GM15510 (cell line): ENCODE results near the gene CDK5.

Source experiments
- POLR2A ChIP-seq: IDR thresholded peaks from 3 replicates; pipeline ENCODE4 v1.6.1; 2011; ENCODE audit warnings: borderline replicate concordance; ENCODE audit not compliant: insufficient read length; ENCODE audit errors: extremely low read depth

Gene CDK5

GRCh38 chr7:151058781-151059366 is 1.2 kb upstream of the CDK5 start:
- TF ChIP-seq POLR2A, result no peak

- TF ChIP-seq POLR2A, result peak; percentile 67
Observed at GRCh38 chr7:151057989-151058780, 488 bp upstream of the CDK5 start.

- TF ChIP-seq POLR2A, result no peak
Observed at GRCh38 chr7:151056666-151057505, 811 bp downstream of the CDK5 start.

DNA sequence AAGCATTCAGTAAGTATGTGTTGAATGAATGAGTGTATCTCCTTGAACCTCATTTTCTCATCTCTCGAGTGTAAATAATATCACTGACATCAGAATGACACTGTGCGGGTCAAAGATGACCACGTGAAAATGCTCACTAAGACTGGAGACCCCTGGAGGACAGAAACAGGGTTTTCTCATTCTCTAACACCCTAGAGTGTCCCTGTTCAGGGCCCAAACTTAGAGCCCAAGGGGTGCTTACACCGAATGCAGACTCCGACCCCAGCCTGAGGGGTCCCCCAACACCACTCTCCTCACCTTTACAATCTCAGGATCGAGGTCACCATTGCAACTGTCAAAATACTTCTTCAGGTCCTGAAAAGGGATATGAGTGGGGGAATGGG is 1.4 kb downstream of the CDK5 start:
- TF ChIP-seq POLR2A, result no peak

GRCh38 chr7:151053751-151054150 is 3.9 kb downstream of the CDK5 start:
- TF ChIP-seq POLR2A, result no peak

GRCh38 chr7:151053096-151053495 is 4.6 kb downstream of the CDK5 start:
- TF ChIP-seq POLR2A, result no peak

- no peak for TF ChIP-seq POLR2A
Observed at GRCh38 chr7:151051108-151051507, 6.6 kb downstream of the CDK5 start.

GRCh38 chr7:151048911-151049463 is 8.7 kb downstream of the CDK5 start:
- no peak for TF ChIP-seq POLR2A

DNA sequence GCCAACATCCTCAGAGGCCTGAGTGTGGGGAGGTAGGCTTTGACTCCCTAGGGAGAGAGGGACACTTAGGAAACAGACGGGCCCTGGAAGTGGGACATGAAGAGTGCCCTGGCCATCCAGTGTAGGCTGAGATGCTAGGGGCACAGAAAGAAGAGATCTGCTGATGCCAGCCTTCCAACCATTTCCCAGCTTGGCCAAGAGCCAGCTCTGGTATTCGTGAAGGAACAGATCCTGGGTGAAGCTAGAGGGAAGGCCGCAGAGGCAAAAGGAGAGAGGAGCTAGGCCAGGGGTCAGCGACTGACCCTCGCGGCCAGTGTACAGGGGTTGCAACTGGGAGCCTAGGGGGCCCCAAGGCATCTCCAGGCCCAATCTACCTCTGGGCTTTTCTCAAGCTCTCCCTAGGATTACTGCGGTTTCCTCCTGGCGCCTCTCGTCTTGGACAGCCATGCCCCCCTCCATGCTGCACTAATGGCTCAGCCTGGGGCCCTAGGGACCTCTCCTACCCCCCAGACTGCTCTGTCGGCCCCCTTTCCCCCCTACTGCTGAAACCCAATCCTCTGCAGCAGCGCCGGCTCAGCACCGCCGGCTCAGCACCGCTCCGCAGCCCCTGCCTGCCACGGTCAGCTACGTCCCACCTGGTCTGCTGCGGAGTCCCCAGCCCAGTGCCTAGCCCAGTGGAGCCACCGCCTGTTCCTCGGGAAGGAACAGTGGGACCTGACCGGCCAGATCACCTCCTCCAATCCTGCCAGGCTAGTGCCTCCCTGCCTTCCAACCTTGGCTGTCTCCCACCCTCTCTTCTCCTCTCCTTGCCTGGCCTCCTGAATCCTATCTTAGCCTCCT is 9.5 kb downstream of the CDK5 start, which contains the start of gene ASIC3:
Gene ASIC3 (plus strand): TSS at position 556 of the 840 bp plus-strand sequence. CDS start 355 bp downstream, outside the sequence.
- TF ChIP-seq POLR2A, result no peak

DNA sequence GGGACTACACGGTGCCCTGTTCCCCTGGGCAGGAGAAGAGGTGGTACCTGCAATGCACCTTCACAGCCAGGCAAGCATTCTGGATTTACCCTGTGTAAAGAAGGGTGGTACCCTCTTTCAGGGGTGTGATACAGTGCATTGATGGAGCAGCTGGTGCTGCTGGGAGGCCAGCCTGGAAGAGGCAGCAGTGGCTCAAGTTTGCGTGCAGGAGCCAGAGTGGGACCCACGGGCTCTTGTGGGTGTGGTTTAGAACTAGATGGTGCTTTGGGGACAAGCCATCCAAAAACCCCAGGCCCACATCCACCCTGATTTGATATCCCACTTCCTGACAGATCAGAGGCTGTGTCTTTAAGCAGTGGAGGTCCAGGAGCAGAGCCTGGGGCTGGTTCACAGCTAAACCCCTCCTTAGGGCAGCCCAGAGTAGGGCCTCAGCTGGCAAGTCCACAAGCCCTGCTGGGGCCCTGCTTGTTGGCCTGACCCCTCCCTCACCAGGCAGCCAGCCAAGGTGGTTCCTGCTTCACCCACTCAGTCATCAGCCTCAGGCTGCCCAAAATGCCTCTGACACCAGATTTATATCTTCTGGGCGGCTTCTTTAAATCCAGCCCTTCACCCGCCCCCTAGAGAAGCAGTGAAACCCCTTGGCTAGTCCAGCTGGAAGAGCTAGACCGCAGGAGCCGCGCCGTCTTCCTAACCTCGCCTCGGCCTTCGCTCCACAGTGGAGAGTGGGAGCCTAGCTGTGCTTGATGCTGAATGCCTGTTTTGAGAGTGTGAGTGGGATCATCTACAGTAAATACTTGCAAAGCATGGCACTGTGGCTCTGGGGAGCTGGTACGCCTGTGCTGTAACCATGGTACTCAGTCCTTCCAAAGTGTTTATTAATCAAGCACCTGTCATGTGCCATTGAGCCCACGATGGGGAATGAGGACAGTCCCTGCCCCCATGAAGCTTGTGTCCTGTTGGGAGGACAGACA is 10.8 kb downstream of the CDK5 start:
- TF ChIP-seq POLR2A, result no peak

DNA sequence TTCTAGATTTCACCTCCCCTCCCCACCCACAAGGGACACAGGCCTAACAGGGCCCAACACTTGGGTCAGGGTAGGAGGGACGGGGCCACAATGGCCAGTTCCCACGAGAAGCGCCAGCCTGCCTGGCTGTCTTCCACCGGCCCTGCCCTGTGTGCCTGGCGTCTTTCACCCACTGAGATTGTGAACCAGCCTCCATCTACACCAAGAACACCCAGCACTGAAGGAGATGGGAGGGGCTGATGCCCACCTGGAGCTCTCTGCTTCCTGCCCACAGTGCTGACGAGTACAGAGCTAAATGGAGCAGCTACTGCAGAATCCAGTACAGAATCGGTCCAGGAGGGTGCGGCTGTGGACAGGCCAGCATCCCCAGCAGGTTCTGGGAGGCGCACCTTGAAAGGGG is 11.7 kb downstream of the CDK5 start:
- no peak for TF ChIP-seq POLR2A

DNA sequence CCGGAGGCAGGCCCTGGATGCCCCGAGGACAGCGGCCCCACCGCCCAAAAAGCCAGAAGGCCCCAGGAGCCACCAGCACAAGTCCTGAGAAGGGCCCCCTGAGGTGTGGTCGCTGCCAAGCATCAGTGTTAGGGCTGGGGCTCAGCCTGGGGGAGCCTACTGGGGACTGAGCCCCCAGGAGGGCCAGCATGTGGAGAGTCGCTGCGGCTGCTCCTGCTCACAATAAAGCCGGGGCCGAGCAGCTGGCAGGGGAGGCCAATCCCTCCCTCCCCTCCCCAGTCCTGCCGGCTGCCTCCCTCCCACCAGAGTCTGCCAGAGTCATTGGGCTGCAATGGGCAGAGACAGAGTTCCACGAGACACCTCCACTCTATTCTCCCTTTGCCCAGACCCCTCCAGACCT is 12.4 kb downstream of the CDK5 start:
- TF ChIP-seq POLR2A, result no peak

DNA sequence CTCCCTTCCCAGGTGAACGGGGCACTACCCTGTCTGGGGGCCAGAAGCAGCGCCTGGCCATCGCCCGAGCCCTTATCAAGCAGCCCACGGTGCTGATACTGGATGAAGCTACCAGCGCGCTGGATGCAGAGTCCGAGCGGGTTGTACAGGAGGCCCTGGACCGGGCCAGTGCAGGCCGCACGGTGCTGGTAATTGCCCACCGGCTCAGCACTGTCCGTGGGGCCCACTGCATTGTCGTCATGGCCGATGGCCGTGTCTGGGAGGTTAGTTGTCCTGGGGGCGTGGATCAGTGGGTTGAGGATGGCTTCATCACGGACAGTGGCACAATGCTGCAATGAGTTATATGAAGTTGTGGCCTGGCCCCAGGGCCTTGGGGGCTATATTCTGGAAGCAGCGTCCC is 13.7 kb downstream of the CDK5 start:
- no peak for TF ChIP-seq POLR2A

- TF ChIP-seq POLR2A, result no peak
Observed at GRCh38 chr7:151040616-151041375, 16.9 kb downstream of the CDK5 start.
